ENCODE results near the gene NDUFS6.
A peak's percentile ranks its signal among the peaks of the same experiment; 100 is the strongest.
"Not testable (repeated sequence)": the region's sequence is repeated elsewhere in the genome, so short reads cannot be mapped to it uniquely, and the experiment has no call there.

The NDUFS6 gene

GRCh38 chr5:1815881-1816292 is 14.7 kb downstream of the NDUFS6 start:
- Histone ChIP-seq H3K36me3 (ENCODE audit: control insufficient read depth in 2 of 2, insufficient read depth in 1 of 2, low read length in 2 of 2) (peaks cover 48 to 98% of the 10 kb centered on the region in 2 experiments), H3K4me3 (ENCODE audit: low read depth, low read length) (no peak overlapping the region), H3K9me3 (ENCODE audit: control insufficient read depth, insufficient read depth, low read depth, low read length) (no peaks in the 10 kb centered on the region), H3K4me1 (ENCODE audit: control insufficient read depth, insufficient read depth, low read length) (no peaks in the 10 kb centered on the region), H3K27ac (ENCODE audit: extremely low read depth, low read depth, low read length) (no peak overlapping the region)
- TF ChIP-seq ZNF624 (tag by site-specific recombination; IDR thresholded peaks at IDR 0.05) (no peak), KLF9 (tag by site-specific recombination; IDR thresholded peaks at IDR 0.05; ENCODE audit: low read depth) (no peak), REPIN1 (tag by site-specific recombination; IDR thresholded peaks at IDR 0.05; ENCODE audit: low read depth) (no peak), GLI4 (tag by site-specific recombination; IDR thresholded peaks at IDR 0.05) (no peak), ZNF121 (tag by site-specific recombination; IDR thresholded peaks at IDR 0.05) (no peak), OVOL3 (tag by site-specific recombination; IDR thresholded peaks at IDR 0.05) (no peak), ZNF248 (tag by site-specific recombination; IDR thresholded peaks at IDR 0.05) (no peak), ZNF701 (tag by site-specific recombination; IDR thresholded peaks at IDR 0.05) (no peak), ZNF596 (tag by site-specific recombination; IDR thresholded peaks at IDR 0.05) (no peak), GLIS2 (tag by site-specific recombination; IDR thresholded peaks at IDR 0.05) (no peak), ZNF571 (tag by site-specific recombination; IDR thresholded peaks at IDR 0.05) (no peak), ZNF24 (tag by site-specific recombination; IDR thresholded peaks at IDR 0.05) (no peak), ZNF157 (tag by site-specific recombination; IDR thresholded peaks at IDR 0.05) (no peak), MYNN (tag by site-specific recombination; IDR thresholded peaks at IDR 0.05; ENCODE audit: borderline replicate concordance) (no peak), ZNF132 (tag by site-specific recombination; IDR thresholded peaks at IDR 0.05; ENCODE audit: borderline replicate concordance) (no peak), SCRT2 (tag by site-specific recombination; IDR thresholded peaks at IDR 0.05) (no peak), ZNF544 (tag by site-specific recombination; IDR thresholded peaks at IDR 0.05) (no peak)
- TF ChIP-seq, protein P1, sequence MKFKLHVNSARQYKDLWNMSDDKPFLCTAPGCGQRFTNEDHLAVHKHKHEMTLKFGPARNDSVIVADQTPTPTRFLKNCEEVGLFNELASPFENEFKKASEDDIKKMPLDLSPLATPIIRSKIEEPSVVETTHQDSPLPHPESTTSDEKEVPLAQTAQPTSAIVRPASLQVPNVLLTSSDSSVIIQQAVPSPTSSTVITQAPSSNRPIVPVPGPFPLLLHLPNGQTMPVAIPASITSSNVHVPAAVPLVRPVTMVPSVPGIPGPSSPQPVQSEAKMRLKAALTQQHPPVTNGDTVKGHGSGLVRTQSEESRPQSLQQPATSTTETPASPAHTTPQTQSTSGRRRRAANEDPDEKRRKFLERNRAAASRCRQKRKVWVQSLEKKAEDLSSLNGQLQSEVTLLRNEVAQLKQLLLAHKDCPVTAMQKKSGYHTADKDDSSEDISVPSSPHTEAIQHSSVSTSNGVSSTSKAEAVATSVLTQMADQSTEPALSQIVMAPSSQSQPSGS (tag by site-specific recombination; IDR thresholded peaks at IDR 0.05; ENCODE audit: low read depth), result no peak
- TF ChIP-seq, protein P2, sequence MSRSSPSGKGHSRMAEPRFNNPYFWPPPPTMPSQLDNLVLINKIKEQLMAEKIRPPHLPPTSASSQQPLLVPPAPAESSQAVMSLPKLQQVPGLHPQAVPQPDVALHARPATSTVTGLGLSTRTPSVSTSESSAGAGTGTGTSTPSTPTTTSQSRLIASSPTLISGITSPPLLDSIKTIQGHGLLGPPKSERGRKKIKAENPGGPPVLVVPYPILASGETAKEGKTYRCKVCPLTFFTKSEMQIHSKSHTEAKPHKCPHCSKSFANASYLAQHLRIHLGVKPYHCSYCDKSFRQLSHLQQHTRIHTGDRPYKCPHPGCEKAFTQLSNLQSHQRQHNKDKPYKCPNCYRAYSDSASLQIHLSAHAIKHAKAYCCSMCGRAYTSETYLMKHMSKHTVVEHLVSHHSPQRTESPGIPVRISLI (tag by site-specific recombination; IDR thresholded peaks at IDR 0.05), result no peak
- TF ChIP-seq, protein P3, sequence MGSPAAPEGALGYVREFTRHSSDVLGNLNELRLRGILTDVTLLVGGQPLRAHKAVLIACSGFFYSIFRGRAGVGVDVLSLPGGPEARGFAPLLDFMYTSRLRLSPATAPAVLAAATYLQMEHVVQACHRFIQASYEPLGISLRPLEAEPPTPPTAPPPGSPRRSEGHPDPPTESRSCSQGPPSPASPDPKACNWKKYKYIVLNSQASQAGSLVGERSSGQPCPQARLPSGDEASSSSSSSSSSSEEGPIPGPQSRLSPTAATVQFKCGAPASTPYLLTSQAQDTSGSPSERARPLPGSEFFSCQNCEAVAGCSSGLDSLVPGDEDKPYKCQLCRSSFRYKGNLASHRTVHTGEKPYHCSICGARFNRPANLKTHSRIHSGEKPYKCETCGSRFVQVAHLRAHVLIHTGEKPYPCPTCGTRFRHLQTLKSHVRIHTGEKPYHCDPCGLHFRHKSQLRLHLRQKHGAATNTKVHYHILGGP (tag by site-specific recombination; IDR thresholded peaks at IDR 0.05), result no peak
- CTCF ChIA-PET, result no interaction called here
- POLR2A ChIA-PET, result no interaction called here

DNA sequence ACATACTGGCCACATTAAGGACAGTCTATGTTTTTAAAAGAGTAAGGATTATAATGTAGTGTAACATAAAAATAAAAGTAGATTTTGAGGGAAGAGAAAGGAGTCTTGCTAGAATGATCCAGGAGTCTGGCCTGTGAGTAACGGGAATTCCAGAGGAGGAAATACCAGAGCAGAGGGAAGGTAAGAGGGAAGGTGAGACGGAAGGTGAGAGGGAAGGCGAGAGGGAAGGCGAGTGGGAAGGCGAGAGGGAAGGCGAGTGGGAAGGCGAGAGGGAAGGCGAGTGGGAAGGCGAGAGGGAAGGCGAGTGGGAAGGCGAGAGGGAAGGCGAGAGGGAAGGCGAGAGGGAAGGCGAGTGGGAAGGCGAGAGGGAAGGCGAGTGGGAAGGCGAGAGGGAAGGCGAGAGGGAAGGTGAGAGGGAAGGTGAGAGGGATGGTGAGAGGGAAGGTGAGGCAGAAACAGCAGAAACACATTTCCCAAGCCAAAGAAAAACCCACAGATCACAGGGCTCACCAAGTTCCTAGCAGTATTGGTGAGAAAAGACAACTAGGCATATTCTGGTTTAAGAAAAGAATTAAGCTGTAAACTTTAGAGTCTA is 15.4 kb downstream of the NDUFS6 start:
- peaks cover 46 to 99% of the 10 kb centered on the region in 2 experiments for H3K36me3 ChIP-seq (ENCODE audit: control insufficient read depth in 2 of 2, insufficient read depth in 1 of 2, low read length in 2 of 2)
- POLR2A ChIA-PET; CTCF ChIA-PET; H3K9me3 ChIP-seq (ENCODE audit: control insufficient read depth, insufficient read depth, low read depth, low read length); H3K27ac ChIP-seq (ENCODE audit: extremely low read depth, low read depth, low read length); H3K4me1 ChIP-seq (ENCODE audit: control insufficient read depth, insufficient read depth, low read length); H3K4me3 ChIP-seq (ENCODE audit: low read depth, low read length): not testable (repeated sequence)
- peak; percentile 47 for TF ChIP-seq ZFHX2 (tag by site-specific recombination; conservative IDR thresholded peaks at IDR 0.05)
- peak; percentile 97 for TF ChIP-seq PRDM1 (tag by site-specific recombination; IDR thresholded peaks at IDR 0.05)
- peak; percentile 86 for TF ChIP-seq EGR2 (tag by site-specific recombination; IDR thresholded peaks at IDR 0.05; ENCODE audit: low read depth)
